ENCODE measurements around the gene ACSM2B. TPM values are rescaled to one million over a fixed set of nuclear protein-coding genes. Genes with fewer than 3 reads are reported as not detected.
"Not testable (repeated sequence)": the region's sequence is repeated elsewhere in the genome, so short reads cannot be mapped to it uniquely, and the experiment has no call there.

The ACSM2B gene
- total RNA-seq, 4 donors from 2014 or later: not detected

DNA sequence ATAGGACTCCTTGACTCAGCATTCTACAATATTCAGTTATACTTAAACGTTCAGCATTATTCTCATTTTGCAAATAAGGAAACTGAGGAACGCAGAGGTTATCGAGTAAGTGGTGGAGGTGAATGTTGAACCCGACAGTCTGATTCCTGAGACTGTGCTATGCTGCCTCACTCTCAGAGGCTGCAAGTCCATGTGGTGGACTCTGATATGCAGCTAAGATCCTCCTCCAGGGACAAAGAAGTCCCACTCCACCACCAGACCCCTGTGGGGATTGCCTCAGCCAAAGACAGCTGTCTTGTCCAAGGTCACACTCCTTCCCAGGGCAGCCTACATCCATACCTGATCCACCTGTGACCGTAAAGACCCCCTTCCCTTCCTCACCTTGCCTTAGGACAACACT lies 37.5 kb downstream of the ACSM2B start:
- H3K4me3 ChIP-seq (ENCODE audit: low read depth, poor library complexity, severe bottlenecking): no peak overlapping the region
- no peak for TF ChIP-seq POLR2A (IDR thresholded peaks at IDR 0.05)
- TF ChIP-seq, protein P1, sequence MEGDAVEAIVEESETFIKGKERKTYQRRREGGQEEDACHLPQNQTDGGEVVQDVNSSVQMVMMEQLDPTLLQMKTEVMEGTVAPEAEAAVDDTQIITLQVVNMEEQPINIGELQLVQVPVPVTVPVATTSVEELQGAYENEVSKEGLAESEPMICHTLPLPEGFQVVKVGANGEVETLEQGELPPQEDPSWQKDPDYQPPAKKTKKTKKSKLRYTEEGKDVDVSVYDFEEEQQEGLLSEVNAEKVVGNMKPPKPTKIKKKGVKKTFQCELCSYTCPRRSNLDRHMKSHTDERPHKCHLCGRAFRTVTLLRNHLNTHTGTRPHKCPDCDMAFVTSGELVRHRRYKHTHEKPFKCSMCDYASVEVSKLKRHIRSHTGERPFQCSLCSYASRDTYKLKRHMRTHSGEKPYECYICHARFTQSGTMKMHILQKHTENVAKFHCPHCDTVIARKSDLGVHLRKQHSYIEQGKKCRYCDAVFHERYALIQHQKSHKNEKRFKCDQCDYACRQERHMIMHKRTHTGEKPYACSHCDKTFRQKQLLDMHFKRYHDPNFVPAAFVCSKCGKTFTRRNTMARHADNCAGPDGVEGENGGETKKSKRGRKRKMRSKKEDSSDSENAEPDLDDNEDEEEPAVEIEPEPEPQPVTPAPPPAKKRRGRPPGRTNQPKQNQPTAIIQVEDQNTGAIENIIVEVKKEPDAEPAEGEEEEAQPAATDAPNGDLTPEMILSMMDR (IDR thresholded peaks at IDR 0.05): no peak
- intact Hi-C loops (cut with DNase I; ENCODE audit: low total_unique reads): no loop called here
- 76 to 77% methylated on average over 5 of the region's 5 CpGs for WGBS, 2 donors
- DNase-seq (ENCODE audit: low spot score in 2 of 2): no peak

DNA sequence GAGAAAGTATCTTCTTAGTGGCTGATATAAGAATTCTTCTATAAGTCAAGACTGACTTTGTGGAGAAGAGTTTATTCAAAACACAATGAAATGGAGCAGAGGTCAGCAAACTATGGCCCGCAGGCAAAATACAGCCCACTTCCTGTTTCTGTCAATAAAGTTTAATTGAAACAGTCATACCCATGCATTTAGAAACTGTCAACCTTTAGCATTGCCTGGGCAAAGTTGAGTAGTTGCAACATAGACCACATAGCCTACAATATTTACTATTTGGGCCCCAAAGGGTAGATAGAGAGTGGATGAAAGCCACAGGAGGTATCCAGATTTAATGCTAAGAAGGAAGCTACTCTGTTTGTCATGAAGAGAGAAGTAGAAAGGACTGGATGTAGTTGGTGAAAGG lies 38.0 kb downstream of the ACSM2B start:
- WGBS, 2 donors: 42 to 83% methylated on average over 1 of the region's 1 CpG

DNA sequence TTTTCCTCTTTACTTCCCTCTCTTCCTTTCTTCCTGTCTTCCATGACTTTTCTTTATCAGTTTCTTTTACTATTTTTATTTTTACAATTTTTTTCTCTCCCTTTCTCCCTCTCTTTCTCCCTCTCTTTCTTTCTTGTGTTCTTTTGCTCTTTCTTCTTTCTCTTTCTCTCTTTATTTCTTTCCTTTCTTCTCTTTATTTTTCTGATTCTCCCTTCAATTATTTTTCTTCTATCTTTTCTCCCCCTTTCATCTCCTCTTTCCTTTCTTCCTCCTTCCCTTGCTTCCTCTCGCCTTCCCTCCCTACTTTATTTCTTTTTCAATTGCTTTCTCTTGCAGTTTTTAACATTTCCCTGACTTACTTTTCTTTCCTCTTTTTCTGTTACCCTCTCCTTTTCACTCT lies 39.5 kb downstream of the ACSM2B start:
- 32 to 80% methylated on average over 1 of the region's 1 CpG for WGBS, 2 donors
- H3K4me3 ChIP-seq (ENCODE audit: low read depth, poor library complexity, severe bottlenecking); DNase-seq (ENCODE audit: low spot score in 2 of 2); intact Hi-C loops (cut with DNase I; ENCODE audit: low total_unique reads): not testable (repeated sequence)

More for the DNA sequence above, 38.0 kb downstream of the ACSM2B start:
- intact Hi-C loops (cut with DNase I; ENCODE audit: low total_unique reads): no loop called here
- no peak for DNase-seq (ENCODE audit: low spot score in 2 of 2)
- TF ChIP-seq POLR2A (IDR thresholded peaks at IDR 0.05): no peak
- TF ChIP-seq, protein P1 (IDR thresholded peaks at IDR 0.05): no peak
- no peak overlapping the region for H3K4me3 ChIP-seq (ENCODE audit: low read depth, poor library complexity, severe bottlenecking)

DNA sequence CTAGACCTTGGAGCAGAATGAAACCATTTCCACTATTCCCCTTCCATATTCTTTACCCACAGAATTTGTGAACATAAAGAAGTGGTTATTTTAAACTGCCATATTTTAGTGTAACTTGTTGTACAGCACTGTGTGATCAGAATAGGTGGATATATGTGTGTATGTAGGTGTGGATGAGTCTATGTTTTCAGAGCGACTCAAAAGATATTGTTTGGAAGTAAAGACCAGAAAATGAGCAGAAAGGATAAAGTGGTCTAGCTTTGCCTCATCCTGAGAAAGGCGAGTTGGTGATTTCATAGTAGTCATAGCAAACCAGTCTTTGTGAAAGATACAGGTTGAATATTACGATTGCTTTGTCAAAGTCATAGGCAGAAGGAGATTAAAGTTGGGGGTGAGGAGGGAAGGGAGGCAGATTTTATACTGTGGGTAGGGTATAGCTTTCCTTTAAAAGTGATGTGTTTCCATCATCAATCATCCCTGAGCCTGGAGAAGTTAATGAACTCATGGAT lies 43.8 kb downstream of the ACSM2B start:
- intact Hi-C loops (cut with DNase I; ENCODE audit: low total_unique reads); DNase-seq (ENCODE audit: low spot score in 2 of 2); H3K4me3 ChIP-seq (ENCODE audit: low read depth, poor library complexity, severe bottlenecking): not testable (repeated sequence)
- WGBS, 2 donors: no CpG with 5 or more reads among the region's 3 CpGs

DNA sequence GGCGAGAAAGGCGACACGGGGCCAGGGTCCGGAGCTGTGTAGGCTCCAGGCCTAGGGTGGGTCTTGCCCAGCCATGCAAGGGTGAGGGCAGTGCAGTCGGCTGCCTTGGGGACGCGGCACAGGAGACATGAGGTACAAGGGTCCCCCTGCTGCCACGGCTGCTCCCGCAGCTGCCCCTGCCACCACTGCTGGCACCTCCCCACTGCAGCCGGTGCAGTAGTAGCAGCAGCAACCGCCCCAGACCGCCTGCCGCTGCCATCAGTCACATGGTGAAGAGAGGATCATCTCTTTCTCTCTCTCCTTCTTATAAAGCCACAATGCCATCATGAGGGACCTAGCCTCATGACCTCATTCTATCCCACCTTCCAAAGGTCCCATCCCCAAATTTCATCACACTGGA lies 44.4 kb downstream of the ACSM2B start:
- DNase-seq (ENCODE audit: low spot score in 2 of 2); intact Hi-C loops (cut with DNase I; ENCODE audit: low total_unique reads); H3K4me3 ChIP-seq (ENCODE audit: low read depth, poor library complexity, severe bottlenecking): not testable (repeated sequence)
- no CpG with 5 or more reads among the region's 13 CpGs for WGBS, 2 donors

DNA sequence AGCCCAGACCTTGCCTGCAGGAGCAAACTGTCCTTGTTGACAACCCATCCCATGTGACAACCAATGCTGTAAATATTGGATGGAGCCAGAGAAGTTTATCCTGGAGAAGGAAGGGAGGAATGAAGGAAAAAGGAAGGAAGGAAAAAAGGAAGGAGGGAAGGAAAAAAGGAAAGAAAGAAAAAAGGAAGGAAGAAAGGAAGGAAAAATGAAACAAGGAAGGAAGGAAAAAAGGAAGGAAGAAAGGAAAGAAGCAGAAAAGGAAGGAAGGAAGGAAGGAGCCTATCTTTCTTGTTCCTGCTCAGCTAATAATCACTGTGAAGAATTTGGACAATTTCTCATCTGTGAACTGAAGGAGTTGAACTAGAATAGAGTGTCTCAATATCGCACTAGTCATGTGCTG lies 56.1 kb downstream of the ACSM2B start:
- TF ChIP-seq, protein P1 (IDR thresholded peaks at IDR 0.05): no peak
- no peak for TF ChIP-seq POLR2A (IDR thresholded peaks at IDR 0.05)
- WGBS, 2 donors: 79 to 88% methylated on average over 1 of the region's 1 CpG
- intact Hi-C loops (cut with DNase I; ENCODE audit: low total_unique reads): no loop called here
- H3K4me3 ChIP-seq (ENCODE audit: low read depth, poor library complexity, severe bottlenecking): no peak overlapping the region
- no peak for DNase-seq (ENCODE audit: low spot score in 2 of 2)

DNA sequence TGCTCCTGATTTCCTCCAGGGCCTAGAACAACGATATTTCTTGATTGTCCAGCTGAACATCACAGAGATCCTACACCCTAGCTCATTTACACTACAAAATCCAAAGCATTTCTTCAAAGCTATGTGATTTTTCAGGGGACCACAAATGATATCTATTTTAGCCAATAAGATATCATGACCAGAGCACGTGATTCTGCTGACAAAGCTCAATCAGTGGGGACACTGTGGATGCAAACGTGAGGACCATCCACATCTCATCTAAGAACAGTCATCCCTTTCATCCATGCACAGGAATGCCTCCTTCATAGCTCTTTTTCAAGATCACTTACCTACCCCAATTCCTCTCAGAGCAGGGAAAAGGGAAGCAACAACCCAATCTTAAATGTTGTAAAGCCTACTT lies 56.9 kb downstream of the ACSM2B start:
- H3K4me3 ChIP-seq (ENCODE audit: low read depth, poor library complexity, severe bottlenecking): no peak overlapping the region
- intact Hi-C loops (cut with DNase I; ENCODE audit: low total_unique reads): no loop called here
- WGBS, 2 donors: 61 to 64% methylated on average over 3 of the region's 3 CpGs
- no peak for DNase-seq (ENCODE audit: low spot score in 2 of 2)
- TF ChIP-seq POLR2A (IDR thresholded peaks at IDR 0.05): no peak
- TF ChIP-seq, protein P1 (IDR thresholded peaks at IDR 0.05): no peak
